GM23338 (cell line): ENCODE data around the gene NFKB1. TPM values are rescaled to one million over a fixed set of nuclear protein-coding genes. Genes with fewer than 3 reads are reported as not detected.

Experiments
- ATAC-seq: fragments of 200-7000 bp; cut with Tn5 transposase; 3 replicates; pipeline ENCODE4 v1.9.1; 2020
- DNase-seq: peaks from one replicate; pipeline ENCODE4 v3.0.0-alpha.2; 2015; ENCODE audit warnings: low spot score
- H2AFZ ChIP-seq: fragments of 200-600 bp; sonication (generic); 2 replicates; pipeline ENCODE4 v1.8.0; 2016; ENCODE audit warnings: antibody characterized with exemption, mild to moderate bottlenecking, moderate library complexity
- H3F3A ChIP-seq: fragments of 200-600 bp; sonication (generic); replicated peaks from 2 replicates; pipeline ENCODE4 v1.8.0; 2017; ENCODE audit warnings: antibody characterized with exemption, mixed run types, low read depth
- H3K27ac ChIP-seq: fragments of 200-600 bp; sonication (generic); 2 replicates; pipeline ENCODE4 v1.6.1; 2016; ENCODE audit warnings: low read depth
- H3K27me3 ChIP-seq: fragments of 200-600 bp; sonication (generic); 2 replicates; pipeline ENCODE4 v1.8.0; 2016; ENCODE audit warnings: mild to moderate bottlenecking, mixed run types, moderate library complexity; ENCODE audit not compliant: insufficient read depth
- H3K36me3 ChIP-seq: fragments of 200-600 bp; sonication (generic); 2 replicates; pipeline ENCODE4 v1.8.0; 2016; ENCODE audit warnings: mild to moderate bottlenecking; ENCODE audit not compliant: insufficient read depth
- H3K4me1 ChIP-seq: fragments of 200-600 bp; sonication (generic); 2 replicates; pipeline ENCODE4 v1.8.0; 2016; ENCODE audit warnings: mild to moderate bottlenecking, moderate library complexity; ENCODE audit not compliant: insufficient read depth
- H3K4me2 ChIP-seq: fragments of 200-600 bp; sonication (generic); 2 replicates; pipeline ENCODE4 v1.7.1; 2017; ENCODE audit warnings: mixed run types
- H3K4me3 ChIP-seq: fragments of 200-600 bp; sonication (generic); 2 replicates; pipeline ENCODE4 v1.6.1; 2016; ENCODE audit warnings: mixed run types
- H3K79me2 ChIP-seq: fragments of 200-600 bp; sonication (generic); replicated peaks from 2 replicates; pipeline ENCODE4 v1.8.0; 2017; ENCODE audit warnings: mild to moderate bottlenecking; ENCODE audit not compliant: insufficient read depth
- H3K9me2 ChIP-seq: fragments of 200-600 bp; sonication (generic); 2 replicates; pipeline ENCODE4 v1.8.0; 2017; ENCODE audit not compliant: insufficient read depth
- H4K20me1 ChIP-seq: fragments of 200-600 bp; sonication (generic); replicated peaks from 2 replicates; pipeline ENCODE4 v1.8.0; 2017; ENCODE audit warnings: mild to moderate bottlenecking; ENCODE audit not compliant: insufficient read depth
- H3K27ac Mint-ChIP-seq: 2 replicates; pipeline ENCODE4 v1.8.0; 2020; ENCODE audit warnings: inconsistent platforms, mild to moderate bottlenecking, moderate library complexity, mixed read lengths
- H3K27me3 Mint-ChIP-seq: 3 replicates; pipeline ENCODE4 v1.8.0; 2022; ENCODE audit warnings: low read depth, mild to moderate bottlenecking, moderate library complexity, mixed read lengths, inconsistent platforms; ENCODE audit not compliant: insufficient read depth, poor library complexity
- H3K36me3 Mint-ChIP-seq: 3 replicates; pipeline ENCODE4 v1.8.0; 2021; ENCODE audit warnings: low read depth, mild to moderate bottlenecking, inconsistent platforms, moderate library complexity, mixed read lengths
- H3K4me1 Mint-ChIP-seq: 3 replicates; pipeline ENCODE4 v1.8.0; 2020; ENCODE audit warnings: mild to moderate bottlenecking, inconsistent platforms, mixed read lengths
- H3K4me3 Mint-ChIP-seq: 3 replicates; pipeline ENCODE4 v1.8.0; 2021; ENCODE audit warnings: moderate library complexity, mild to moderate bottlenecking, inconsistent platforms, mixed read lengths
- H3K9me3 Mint-ChIP-seq: 3 replicates; pipeline ENCODE4 v1.8.0; 2020; ENCODE audit warnings: moderate library complexity, mild to moderate bottlenecking, inconsistent platforms, mixed read lengths
- CREB1 ChIP-seq: fragments of 250-450 bp; sonication (Bioruptor Pico); IDR thresholded peaks from 2 replicates; pipeline ENCODE4 v1.5.0; 2020; ENCODE audit warnings: low read depth, mild to moderate bottlenecking, moderate library complexity
- ETS1 ChIP-seq: IDR thresholded peaks from 2 replicates; pipeline ENCODE4 v1.6.1; 2016; ENCODE audit warnings: antibody characterized with exemption
- EZH2 ChIP-seq: fragments of 200-600 bp; sonication (generic); IDR thresholded peaks from one replicate; pipeline ENCODE4 v1.8.0; 2017; ENCODE audit warnings: antibody characterized with exemption, mild to moderate bottlenecking, low read depth; ENCODE audit not compliant: unreplicated experiment
- JUNB ChIP-seq: IDR thresholded peaks from one replicate; pipeline ENCODE4 v1.6.1; 2016; ENCODE audit warnings: antibody characterized with exemption; ENCODE audit not compliant: unreplicated experiment
- NANOG ChIP-seq: IDR thresholded peaks from 2 replicates; pipeline ENCODE4 v1.6.1; 2016; ENCODE audit warnings: antibody characterized with exemption, borderline replicate concordance
- POLR2AphosphoS5 ChIP-seq: IDR thresholded peaks from 2 replicates; pipeline ENCODE4 v1.6.1; 2016; ENCODE audit warnings: antibody characterized with exemption, low read depth
- STAT1 ChIP-seq: IDR thresholded peaks from one replicate; pipeline ENCODE4 v1.6.1; 2016; ENCODE audit warnings: antibody characterized with exemption; ENCODE audit not compliant: unreplicated experiment
- ZNF114 ChIP-seq: fragments of 250-450 bp; sonication (Bioruptor Pico); IDR thresholded peaks from 2 replicates; pipeline ENCODE4 v1.5.0; 2020; ENCODE audit warnings: mild to moderate bottlenecking, moderate library complexity
- ZNF331 ChIP-seq: fragments of 250-450 bp; sonication (Bioruptor Pico); IDR thresholded peaks from 2 replicates; pipeline ENCODE4 v1.5.0; 2020; ENCODE audit warnings: low read depth, mild to moderate bottlenecking, moderate library complexity
- ZNF462 ChIP-seq: fragments of 250-450 bp; sonication (Bioruptor Pico); IDR thresholded peaks from 2 replicates; pipeline ENCODE4 v1.5.0; 2020; ENCODE audit warnings: mild to moderate bottlenecking, moderate library complexity
- polyA plus RNA-seq: library from polyadenylated mRNA; unstranded; fragments of >200 nt; fragmentation: Nextera tagmentation; extraction: Ambion mirVana; gene quantifications from 2 replicates; pipeline ENCODE4 v1.2.1, GENCODE V29; 2016
- total RNA-seq: library from RNA; depleted of rRNA; stranded (reverse); fragments of >200 nt; shearing (Covaris generic); gene quantifications from 2 replicates; pipeline ENCODE4 v1.2.3, GENCODE V29; 2014

The NFKB1 gene
- total and polyA plus RNA-seq, 2 experiments from 2014 or later, result 0.82 to 4.6 TPM

GRCh38 chr4:102505708-102506107 is 4.5 kb downstream of the NFKB1 start:
- Histone ChIP-seq H3K4me2 (no peak overlapping the region), H3K27me3 (peaks cover 6% of the 10 kb centered on the region), H3F3A (no peaks in the 10 kb centered on the region), H3K79me2 (no peaks in the 10 kb centered on the region), H4K20me1 (no peaks in the 10 kb centered on the region), H3K4me3 (no peak overlapping the region), H3K4me1 (peaks cover 6% of the 10 kb centered on the region; the same call in 1 of the 2 replicates), H3K27ac (no peak overlapping the region), H2AFZ (no peak overlapping the region), H3K36me3 (no peaks in the 10 kb centered on the region), H3K9me2 (no peaks in the 10 kb centered on the region)
- H3K27ac Mint-ChIP-seq, result no peak overlapping the region
- DNase-seq (no peak), ATAC-seq (no peak)
- H3K36me3 Mint-ChIP-seq, result no peaks in the 10 kb centered on the region; the same call in 2 of the 3 replicates
- no peaks in the 10 kb centered on the region; the same call in 2 of the 3 replicates for H3K9me3 Mint-ChIP-seq
- H3K4me1 Mint-ChIP-seq, result peaks cover 2% of the 10 kb centered on the region; the same call in 1 of the 3 replicates
- peaks cover 8% of the 10 kb centered on the region for H3K27me3 Mint-ChIP-seq
- TF ChIP-seq CREB1 (CRISPR knock-in tag) (no peak), EZH2 (no peak), JUNB (no peak), POLR2AphosphoS5 (no peak), ZNF114 (no peak), STAT1 (no peak)
- no peak overlapping the region for H3K4me3 Mint-ChIP-seq

GRCh38 chr4:102506523-102506922 is 5.4 kb downstream of the NFKB1 start:
- Histone ChIP-seq H2AFZ (no peak overlapping the region), H3K36me3 (no peaks in the 10 kb centered on the region), H4K20me1 (no peaks in the 10 kb centered on the region), H3K4me2 (no peak overlapping the region), H3K4me3 (no peak overlapping the region), H3F3A (no peaks in the 10 kb centered on the region), H3K4me1 (peaks cover 6% of the 10 kb centered on the region; the same call in 1 of the 2 replicates), H3K79me2 (no peaks in the 10 kb centered on the region), H3K9me2 (no peaks in the 10 kb centered on the region), H3K27ac (no peak overlapping the region), H3K27me3 (peaks cover 4% of the 10 kb centered on the region; the same call in 1 of the 2 replicates)
- DNase-seq (no peak), ATAC-seq (no peak)
- no peaks in the 10 kb centered on the region; the same call in 2 of the 3 replicates for H3K36me3 Mint-ChIP-seq
- H3K4me3 Mint-ChIP-seq, result no peak overlapping the region
- TF ChIP-seq NANOG (no peak), ETS1 (no peak), ZNF331 (no peak)
- H3K9me3 Mint-ChIP-seq, result no peaks in the 10 kb centered on the region; the same call in 2 of the 3 replicates
- peaks cover 2% of the 10 kb centered on the region; the same call in 1 of the 3 replicates for H3K4me1 Mint-ChIP-seq
- H3K27ac Mint-ChIP-seq, result no peak overlapping the region
- H3K27me3 Mint-ChIP-seq, result peaks cover 8% of the 10 kb centered on the region

- Mint-ChIP-seq H3K36me3 (peaks cover 9% of the 10 kb centered on the region; the same call in 1 of the 3 replicates), H3K4me1 (no peaks in the 10 kb centered on the region), H3K4me3 (no peak overlapping the region), H3K27me3 (peaks cover 3% of the 10 kb centered on the region), H3K9me3 (peaks cover 8% of the 10 kb centered on the region; the same call in 2 of the 3 replicates), H3K27ac (no peak overlapping the region)
- DNase-seq, result no peak
- Histone ChIP-seq H3K4me3 (no peak overlapping the region), H3K27me3 (no peaks in the 10 kb centered on the region), H3K79me2 (no peaks in the 10 kb centered on the region), H3F3A (no peaks in the 10 kb centered on the region), H3K9me2 (no peaks in the 10 kb centered on the region), H4K20me1 (no peaks in the 10 kb centered on the region), H3K4me1 (no peaks in the 10 kb centered on the region), H3K36me3 (no peaks in the 10 kb centered on the region), H3K4me2 (no peak overlapping the region), H3K27ac (no peak overlapping the region), H2AFZ (no peak overlapping the region)
- ATAC-seq, result no peak
- TF ChIP-seq STAT1 (no peak), ZNF462 (no peak), POLR2AphosphoS5 (no peak)
Measured at GRCh38 chr4:102511830-102512605, 10.9 kb downstream of the NFKB1 start.
